Epithelial cell of prostate (primary cell): ENCODE results near the gene RAET1E.
"Not testable (repeated sequence)": the region's sequence is repeated elsewhere in the genome, so short reads cannot be mapped to it uniquely, and the experiment has no call there.

ENCODE experiments used
- DNase-seq: peaks from one replicate; pipeline ENCODE4 v3.0.0-alpha.2; 2011; ENCODE audit warnings: low read depth, low spot score
- H3K27ac ChIP-seq: fragments of 450-650 bp; 2 replicates; pipeline ENCODE4 v1.5.1; 2017; ENCODE audit warnings: mild to moderate bottlenecking

RAET1E gene

DNA sequence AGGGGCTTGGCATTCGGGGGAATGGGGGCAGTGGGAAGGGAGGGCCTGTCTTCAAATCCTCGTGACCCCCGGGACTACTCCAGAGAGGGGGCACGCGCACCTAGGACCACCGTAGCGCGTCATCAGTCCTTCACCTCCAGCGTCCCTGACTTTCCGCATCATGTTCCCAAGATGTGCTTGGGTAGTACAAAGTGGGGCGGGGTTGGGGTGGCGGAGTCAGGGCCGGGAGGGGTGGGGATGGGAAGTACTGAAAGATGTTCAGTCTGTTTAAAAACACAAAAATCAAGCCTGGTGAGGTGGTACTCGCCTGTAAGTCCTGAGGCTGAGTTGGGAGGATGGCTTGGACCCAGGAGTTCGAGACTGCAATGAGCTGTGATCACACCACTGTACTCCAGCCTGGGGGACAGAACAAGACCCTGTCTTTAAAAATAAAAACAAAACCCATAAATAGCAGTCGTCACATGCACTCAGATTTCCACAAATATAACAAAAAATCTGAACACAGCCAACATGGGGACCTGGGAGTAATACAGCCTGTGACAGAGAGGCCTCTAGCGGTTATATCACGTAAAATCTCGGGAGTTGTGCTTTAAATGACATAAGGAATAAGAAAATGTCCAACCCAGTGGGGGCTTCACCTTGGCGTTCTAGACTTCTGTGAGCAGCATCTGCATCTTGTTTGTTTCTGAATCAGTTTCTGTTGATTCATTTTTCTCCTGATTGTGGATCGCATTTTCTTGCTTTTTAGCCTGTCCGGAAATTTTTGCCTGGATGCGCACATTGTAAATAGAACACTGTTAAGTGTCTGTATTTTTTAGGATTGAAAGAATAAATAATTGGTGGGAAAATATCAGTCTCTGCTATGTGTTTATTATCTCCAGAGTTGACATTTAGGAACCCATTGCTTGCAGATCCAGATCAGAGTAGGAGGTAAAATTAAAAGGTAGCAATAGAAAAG lies 33.1 kb downstream of the RAET1E start:
- DNase-seq = no peak
- peak overlapping the region; percentile 92 for H3K27ac ChIP-seq

- peak; percentile 60 for DNase-seq
- H3K27ac ChIP-seq = peak within 1 kb of the TSS; percentile 92
Measured at GRCh38 chr6:149863698-149864577, 34.0 kb downstream of the RAET1E start, which contains the start of gene LRP11. Gene LRP11 (minus strand): TSS chr6:149864359. CDS start chr6:149864020, 339 bp downstream.

DNA sequence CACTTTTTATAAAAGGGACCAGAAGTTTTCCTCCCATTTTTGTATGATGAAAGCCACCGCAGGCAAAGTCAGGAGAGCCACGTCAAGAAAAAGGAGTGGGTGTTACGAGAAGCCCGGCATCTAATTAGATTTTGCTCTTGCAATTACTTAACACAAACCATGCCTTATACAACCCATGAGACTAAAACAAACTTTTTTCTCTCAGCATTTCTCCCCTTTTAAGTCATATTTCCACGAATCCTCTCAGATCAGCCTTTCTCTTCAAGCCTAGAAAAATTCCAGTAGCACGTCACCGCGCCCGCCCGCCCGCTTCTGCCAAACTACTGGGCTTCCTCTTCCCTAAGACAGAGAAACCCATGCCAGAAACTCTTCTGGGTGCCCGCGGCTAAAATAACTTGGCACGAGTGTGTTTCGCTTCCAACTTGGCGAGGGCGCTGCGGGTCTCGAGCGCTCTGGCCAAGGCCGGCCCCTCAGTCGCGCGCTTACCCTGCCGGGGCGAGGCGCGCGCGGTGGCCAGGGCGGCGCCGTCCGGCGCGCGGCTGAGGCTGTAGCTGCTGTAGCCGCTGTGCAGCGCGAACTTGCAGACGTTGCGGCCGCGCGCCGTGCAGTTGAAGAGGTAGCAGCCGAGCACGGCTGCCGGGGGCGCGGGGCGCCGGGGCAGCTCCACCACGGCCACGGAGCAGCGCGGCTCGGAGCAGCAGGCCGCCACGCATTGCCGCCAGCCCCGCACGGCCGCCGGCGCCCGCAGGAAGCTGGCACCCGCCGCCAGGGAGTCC lies 34.8 kb downstream of the RAET1E start:
- DNase-seq = no peak
- H3K27ac ChIP-seq = peak overlapping the region; percentile 92

GRCh38 chr6:149862424-149862738 lies 35.5 kb downstream of the RAET1E start:
- H3K27ac ChIP-seq = peak overlapping the region; percentile 92

GRCh38 chr6:149861603-149862423 lies 36.1 kb downstream of the RAET1E start:
- DNase-seq = no peak
- H3K27ac ChIP-seq = peak overlapping the region; percentile 92

More at GRCh38 chr6:149862424-149862738, 35.5 kb downstream of the RAET1E start:
- not testable (repeated sequence) for DNase-seq

- no peak for DNase-seq
- no peak overlapping the region for H3K27ac ChIP-seq
Measured at GRCh38 chr6:149860834-149861602, 36.9 kb downstream of the RAET1E start.

DNA sequence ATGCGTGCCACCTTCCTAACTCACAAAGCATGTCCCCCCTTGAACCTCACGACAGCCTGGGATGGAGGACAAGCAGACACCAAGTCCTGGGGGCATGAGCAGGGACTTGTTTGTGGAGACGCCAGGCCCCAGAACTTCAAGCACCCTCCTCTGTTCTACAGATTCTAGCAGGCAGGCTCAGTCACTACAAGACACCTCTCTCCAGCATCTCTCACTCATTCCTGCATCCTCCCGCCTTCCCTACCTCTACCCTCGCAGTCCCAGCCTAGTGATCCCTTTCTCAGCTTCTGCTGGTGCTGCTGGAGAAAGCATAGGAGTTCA lies 37.4 kb downstream of the RAET1E start:
- H3K27ac ChIP-seq = no peak overlapping the region
- no peak for DNase-seq

- DNase-seq = no peak
- H3K27ac ChIP-seq = peak overlapping the region; percentile 99
Measured at GRCh38 chr6:149859938-149860337, 38.0 kb downstream of the RAET1E start.

GRCh38 chr6:149859368-149859767 lies 38.5 kb downstream of the RAET1E start:
- no peak for DNase-seq
- peak overlapping the region; percentile 99 for H3K27ac ChIP-seq

- H3K27ac ChIP-seq = peak overlapping the region; percentile 99
- DNase-seq = no peak
Measured at GRCh38 chr6:149857541-149857940, 40.4 kb downstream of the RAET1E start.

GRCh38 chr6:149856256-149856994 lies 41.5 kb downstream of the RAET1E start:
- peak overlapping the region; percentile 99 for H3K27ac ChIP-seq
- DNase-seq = no peak

GRCh38 chr6:149855741-149856140 lies 42.2 kb downstream of the RAET1E start:
- DNase-seq = no peak
- H3K27ac ChIP-seq = peak overlapping the region; percentile 99

DNA sequence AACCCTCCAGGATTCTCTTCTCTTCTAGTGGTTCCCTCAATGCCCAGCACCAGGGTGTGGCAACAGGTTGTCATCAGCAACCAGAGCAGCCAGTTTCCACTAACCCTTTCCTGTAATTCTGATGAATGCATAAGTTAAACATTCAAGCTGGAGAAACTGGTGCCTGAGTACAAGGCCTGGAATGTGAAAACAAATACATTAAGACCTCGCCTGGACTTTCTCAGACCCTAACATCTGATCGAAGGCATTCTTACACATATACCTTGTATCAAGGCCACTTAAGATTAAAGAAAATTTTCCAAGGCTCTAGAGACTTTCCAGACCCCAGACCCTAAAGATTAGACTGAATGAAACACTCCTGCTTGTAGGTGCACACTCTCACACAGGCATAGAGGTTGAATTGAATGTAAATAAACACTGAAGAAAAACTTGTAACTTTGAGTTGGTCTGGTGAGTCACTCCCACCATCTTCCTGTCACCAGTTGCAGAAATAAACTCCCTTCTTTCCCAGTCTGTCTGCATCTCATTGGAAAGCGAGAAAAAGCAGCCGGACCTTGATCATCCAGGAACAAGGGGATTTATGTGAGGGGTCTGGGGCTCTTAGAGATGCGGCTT lies 42.8 kb downstream of the RAET1E start:
- H3K27ac ChIP-seq = peak overlapping the region; percentile 99
- peak; percentile 89 for DNase-seq

DNA sequence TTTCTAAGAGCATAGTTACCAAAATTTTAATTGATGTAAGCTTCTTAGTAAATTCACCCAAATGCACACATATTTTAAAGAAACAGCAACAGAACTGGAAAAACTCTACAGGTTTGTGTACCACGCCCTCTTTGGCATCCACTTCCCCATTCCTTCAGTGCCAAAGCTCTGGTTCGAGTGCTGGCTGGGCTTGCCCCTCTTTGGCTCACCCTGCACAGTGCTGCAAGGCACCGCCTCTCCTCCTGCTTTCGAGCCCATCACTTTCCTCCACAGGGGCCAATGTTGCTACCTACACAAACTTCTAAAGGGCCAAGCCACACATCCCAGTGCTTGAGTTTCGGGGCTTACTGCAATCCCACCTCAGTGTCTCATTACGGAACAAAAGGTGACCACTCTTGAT lies 43.4 kb downstream of the RAET1E start:
- H3K27ac ChIP-seq = peak overlapping the region; percentile 99
- DNase-seq = no peak

DNA sequence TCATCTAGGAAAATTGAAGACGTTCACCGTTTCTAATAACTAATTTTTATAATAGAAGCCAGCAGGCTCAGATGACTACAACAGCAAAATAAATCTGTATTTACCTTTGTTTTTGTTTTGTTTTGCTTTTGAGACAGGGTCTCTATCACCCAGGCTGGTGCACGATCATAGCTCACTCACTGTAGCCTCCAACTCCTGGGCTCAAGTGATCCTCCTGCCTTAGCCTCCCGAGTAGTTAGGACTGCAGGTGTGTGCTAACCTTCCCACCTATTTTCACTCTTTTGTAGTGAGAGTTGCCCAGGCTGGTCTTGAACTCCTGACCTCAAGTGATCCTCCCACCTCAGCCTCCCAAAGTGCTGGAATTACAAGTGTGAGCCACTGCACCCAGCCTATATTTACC lies 43.9 kb downstream of the RAET1E start:
- not testable (repeated sequence) for DNase-seq
- H3K27ac ChIP-seq = peak overlapping the region; percentile 99

DNA sequence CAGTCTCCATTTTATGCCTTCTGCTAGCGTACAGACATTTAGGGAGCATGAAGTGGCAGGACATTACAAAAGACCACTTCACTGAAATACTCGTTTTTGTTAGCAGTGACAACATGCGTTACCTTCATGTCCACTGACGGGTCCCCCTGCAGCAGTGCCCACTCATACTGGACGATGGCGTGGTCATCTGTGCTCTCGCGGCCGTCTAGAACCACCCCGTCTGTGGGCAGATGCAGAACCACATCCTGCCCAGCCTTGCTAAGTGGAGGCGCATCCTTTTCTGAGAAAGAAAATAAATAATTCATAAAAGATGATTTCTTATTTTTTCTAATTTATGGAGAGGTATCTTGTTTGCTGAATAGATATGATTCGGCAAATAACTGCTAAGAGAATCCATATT lies 45.0 kb downstream of the RAET1E start:
- no peak for DNase-seq
- H3K27ac ChIP-seq = peak overlapping the region; percentile 99

DNA sequence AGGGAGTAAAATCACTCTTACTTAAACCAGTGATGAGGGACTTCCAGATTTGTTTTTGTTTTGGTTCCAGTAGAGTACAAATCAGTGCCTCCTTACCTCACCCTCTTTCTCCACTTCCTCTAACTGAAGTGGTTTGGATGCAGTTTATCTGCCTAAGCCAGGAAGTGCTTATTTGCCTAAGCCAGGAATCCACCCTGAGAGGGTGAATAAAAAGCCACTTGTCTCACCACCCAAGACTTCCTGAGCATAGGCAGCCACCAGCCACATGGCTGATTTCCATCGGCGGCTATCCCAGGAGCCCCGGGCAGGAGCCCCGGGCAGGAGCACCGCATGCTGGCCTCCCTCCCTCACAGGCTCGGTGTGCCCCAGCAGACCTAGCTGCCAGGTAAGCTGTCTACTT lies 45.7 kb downstream of the RAET1E start:
- H3K27ac ChIP-seq = peak overlapping the region; percentile 99
- no peak for DNase-seq
